ENCODE data around the gene OTULIN.

OTULIN gene

DNA sequence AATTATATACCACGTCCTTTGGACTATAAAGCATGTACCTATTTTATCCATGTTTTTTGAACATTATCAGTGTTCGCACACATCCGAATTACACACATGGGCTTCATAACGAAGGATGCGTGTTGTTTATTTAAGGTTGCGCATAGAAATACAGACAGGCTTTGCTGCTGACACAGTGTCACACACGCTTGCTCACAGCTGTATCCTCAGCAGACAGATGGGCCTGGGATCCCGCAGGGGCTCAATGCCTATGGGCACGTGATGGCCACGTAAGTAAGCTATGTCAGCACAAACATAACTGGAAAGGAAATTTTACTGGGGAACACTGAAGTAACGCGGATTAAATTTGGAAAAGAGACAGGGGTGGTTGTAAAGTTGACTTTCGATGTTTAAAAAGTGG lies 76.6 kb downstream of the OTULIN start:
- DNase-seq (ENCODE audit: low read depth in 2 of 3, low spot score in 1 of 3), result no peak

DNA sequence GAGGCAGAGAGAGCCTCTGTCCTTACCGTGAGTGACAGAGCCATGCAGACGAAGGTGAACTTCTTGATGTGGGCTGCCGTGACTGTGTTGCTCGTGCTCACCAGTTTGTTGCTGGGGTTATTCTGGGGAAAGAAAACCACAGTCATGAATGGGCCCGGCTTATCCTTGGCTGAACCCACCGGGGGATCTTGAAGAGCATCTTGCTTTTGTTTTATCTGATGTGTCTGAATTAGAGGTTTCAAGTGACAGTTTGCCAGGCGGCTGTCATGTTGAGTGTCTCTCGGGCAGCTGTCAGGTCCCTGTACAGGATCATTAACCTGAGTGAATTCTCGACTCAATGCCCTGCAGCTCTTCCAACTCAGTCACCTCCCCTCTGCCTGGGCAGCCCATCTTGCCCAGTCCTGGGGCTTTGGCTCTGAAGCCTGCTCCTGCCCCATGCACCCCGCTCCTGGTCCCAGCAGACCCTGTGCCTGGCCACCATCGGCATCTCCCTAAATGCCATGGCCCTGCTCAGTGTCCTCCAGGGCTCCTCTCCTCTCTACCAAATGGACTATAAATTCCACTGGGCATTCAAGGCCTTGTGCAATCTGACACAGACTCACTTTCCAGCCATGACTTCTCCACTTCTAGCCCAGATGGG lies 77.4 kb downstream of the OTULIN start:
- DNase-seq (ENCODE audit: low read depth in 2 of 3, low spot score in 1 of 3), result no peak

DNA sequence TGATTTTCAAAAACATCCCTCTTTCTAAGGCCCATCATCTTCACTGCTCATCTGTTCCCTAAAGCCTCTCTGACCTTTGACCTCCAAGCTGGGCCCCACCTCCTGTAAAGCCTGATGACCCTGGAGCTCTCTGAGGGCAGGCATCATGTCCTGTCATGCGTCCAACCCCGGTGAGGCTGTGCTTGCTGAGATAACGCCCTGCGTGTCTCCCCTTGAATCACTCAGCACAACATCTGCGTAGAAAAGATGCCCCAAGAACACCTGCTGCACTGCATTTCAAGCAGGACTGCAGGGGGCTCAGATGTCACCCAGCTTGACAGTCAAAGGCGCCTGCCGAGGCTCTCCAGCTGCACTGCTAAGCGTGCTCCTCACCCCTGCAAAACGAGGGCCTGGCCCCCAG lies 78.0 kb downstream of the OTULIN start:
- no peak for DNase-seq (ENCODE audit: low read depth in 2 of 3, low spot score in 1 of 3)

DNA sequence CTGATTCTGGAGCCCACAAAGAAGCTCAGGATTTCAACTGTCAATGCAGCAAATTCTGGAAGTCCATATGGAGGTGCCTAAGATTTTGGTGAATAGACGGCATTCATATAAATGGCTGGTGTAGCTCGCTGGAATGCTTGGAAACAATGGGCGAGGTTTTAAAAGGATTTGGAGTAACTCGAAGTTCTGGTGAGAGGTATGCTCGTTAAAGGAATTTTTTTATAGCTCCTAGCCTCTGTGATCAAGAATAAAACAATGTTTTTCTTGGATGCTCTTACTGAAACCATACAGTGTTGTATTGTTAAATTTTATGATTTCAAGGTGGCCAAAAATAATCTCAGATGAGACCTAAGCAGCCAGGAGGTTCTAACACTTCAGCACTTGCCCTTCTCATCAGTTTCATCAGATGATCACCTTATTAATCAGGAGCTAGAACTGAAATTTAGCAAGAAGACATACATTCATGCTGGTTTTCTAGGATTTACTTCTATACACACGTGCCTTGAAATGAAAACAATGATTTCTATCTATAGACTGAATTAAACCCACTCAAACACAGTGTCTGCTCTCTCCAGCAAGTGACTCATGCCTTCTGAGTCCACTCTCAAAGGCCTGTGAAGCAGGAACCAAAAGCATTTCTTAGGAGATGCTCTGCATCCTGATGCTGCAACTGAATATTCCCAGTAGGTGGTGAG lies 79.2 kb downstream of the OTULIN start:
- DNase-seq (ENCODE audit: low read depth in 2 of 3, low spot score in 1 of 3), result no peak

DNA sequence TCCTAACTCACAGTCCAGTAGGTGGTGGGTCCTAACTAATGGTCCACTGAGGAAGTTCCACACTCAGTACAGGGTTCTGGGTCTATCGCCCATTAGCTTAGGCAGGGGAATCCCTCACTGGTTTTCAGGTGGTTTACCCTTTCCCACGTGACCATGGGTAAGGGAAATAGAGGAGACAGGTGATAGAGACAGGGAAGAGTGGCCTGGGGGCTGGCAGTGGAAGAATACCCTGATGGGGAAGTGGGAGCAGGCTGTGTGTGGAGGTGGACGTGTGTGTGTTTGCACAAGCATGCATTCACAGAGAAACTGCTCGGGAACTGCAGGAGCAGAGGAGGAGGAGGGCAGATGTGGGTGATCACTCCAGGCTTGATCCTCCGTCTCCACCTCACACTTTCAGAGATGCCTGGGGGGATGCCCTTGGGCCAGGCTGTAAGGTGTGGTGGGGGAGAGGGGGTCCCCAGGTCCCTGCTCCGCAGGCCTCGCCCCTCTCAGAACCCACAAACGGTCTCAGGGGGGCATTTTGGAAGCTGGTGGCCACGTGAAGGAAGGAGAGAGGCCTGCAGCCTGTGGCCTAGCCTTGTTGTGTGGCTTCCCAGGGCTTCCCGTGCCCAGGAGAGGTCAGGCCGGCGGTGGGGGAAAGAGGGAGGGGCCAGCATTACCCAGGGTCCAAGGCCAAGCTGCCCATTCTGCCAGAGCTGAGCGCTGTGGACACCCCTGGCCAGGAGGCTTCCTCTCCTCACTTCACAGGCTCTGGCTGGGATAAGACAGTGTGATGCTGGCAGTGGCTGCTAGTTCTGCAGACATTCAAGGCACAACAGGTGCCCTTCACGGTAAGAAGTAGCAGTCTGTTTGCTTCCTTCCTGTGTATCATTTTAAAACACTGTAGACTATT lies 80.0 kb downstream of the OTULIN start:
- DNase-seq (ENCODE audit: low read depth in 2 of 3, low spot score in 1 of 3), result no peak

DNA sequence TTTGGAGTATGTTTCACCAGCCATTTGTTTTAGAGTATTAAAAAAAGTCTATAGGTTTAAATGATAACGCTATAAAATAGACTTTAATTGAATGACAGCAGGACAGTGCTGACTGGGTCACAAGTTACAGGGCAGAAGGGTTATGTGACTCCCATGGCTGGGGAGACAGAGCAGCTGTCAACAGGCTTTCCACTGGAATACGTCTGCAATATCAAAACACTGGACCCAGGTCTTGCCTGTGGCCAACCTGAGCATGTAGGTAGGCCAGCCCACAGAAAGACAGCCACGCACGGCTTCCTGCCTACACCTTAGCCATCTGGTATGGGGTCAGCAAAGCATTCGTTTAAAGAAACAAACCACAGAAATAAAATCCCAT lies 80.7 kb downstream of the OTULIN start:
- DNase-seq (ENCODE audit: low read depth in 2 of 3, low spot score in 1 of 3), result no peak

DNA sequence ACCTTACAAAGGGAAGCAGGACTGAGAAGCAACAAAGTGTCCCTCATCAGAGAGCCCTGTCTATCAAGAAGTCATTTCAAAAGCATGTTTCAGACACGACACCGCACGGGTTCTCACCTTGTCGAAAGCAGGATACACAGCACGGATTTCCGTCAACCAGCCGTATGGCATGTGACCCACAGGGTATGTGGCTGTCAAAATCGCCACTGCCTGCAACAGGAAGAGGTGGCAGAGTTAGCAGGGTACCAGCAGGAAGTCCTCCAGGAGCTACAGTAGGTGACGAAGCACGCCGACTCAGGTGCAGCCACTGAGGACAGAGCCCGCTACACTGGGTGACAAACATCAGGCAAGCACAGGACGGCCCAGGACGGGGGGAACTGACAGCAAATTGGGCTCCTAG lies 81.2 kb downstream of the OTULIN start:
- DNase-seq (ENCODE audit: low read depth in 2 of 3, low spot score in 1 of 3), result no peak

DNA sequence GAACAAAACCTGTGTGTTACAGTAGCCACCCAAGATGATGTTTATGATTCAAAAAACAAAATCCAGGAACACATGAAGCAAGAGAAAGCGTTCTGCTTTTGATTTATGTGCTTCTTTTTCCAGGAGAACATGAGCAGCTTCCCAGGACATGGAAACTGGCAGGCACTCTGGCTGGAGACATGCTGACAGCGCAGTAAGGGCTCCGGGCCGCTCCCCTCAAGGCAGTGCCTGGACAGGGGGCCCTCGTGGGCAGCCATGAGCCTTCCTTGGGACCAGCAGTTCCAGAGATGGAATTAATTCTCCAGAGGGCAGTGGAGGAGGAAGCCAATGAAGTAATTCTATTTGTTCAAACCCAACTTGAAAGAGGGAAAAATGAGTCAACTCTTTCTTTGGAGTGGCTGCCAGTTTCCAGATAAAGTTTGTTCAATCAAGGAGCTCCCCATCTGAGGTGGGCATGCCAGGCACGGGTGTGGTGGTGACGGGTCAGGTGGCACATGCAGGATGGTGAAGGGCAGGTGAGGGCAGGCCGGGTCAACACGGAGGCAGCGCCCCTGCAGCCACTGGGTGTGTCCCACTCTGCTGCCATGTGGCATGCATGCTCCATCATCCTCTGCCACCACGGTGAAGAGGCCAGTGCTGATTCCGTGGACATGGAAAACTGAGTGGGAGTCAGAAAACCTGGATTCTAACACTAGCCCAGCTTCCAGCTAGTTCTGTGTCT lies 83.8 kb downstream of the OTULIN start:
- no peak for DNase-seq (ENCODE audit: low read depth in 2 of 3, low spot score in 1 of 3)

Data from stimulated activated CD4-positive, alpha-beta T cell treated with anti-CD3 and anti-CD28 coated beads, Interleukin-12 subunit alpha, Interleukin-12 subunit beta, amount 100 ng/mL, for 48 hours (primary cell).